Measurements from ENCODE around the gene DYNC2H1.

DYNC2H1 gene

GRCh38 chr11:103476874-103477273, 367.6 kb downstream of the DYNC2H1 start:
- Histone ChIP-seq H3K4me1 (ENCODE audit: insufficient read depth, low read length) (peaks cover 2% of the 10 kb centered on the region), H2AFZ (ENCODE audit: low read depth, low read length) (no peak overlapping the region), H3K27me3 (ENCODE audit: insufficient read depth, low read length) (no peaks in the 10 kb centered on the region), H3K36me3 (ENCODE audit: insufficient read depth, low read length) (no peaks in the 10 kb centered on the region), H3K9me3 (ENCODE audit: low read length) (no peaks in the 10 kb centered on the region), H3K4me3 (ENCODE audit: low read length) (no peak overlapping the region)

GRCh38 chr11:103480421-103480820, 371.2 kb downstream of the DYNC2H1 start:
- Histone ChIP-seq H2AFZ (ENCODE audit: low read depth, low read length) (no peak overlapping the region), H3K4me3 (ENCODE audit: low read length) (no peak overlapping the region), H3K9me3 (ENCODE audit: low read length) (no peaks in the 10 kb centered on the region), H3K36me3 (ENCODE audit: insufficient read depth, low read length) (no peaks in the 10 kb centered on the region), H3K4me1 (ENCODE audit: insufficient read depth, low read length) (peaks cover 2% of the 10 kb centered on the region), H3K27me3 (ENCODE audit: insufficient read depth, low read length) (no peaks in the 10 kb centered on the region)

GRCh38 chr11:103483996-103484395, 374.8 kb downstream of the DYNC2H1 start:
- Histone ChIP-seq H3K27me3 (ENCODE audit: insufficient read depth, low read length) (no peaks in the 10 kb centered on the region), H3K9me3 (ENCODE audit: low read length) (no peaks in the 10 kb centered on the region), H3K4me3 (ENCODE audit: low read length) (no peak overlapping the region)

GRCh38 chr11:103484545-103484944, 375.3 kb downstream of the DYNC2H1 start:
- Histone ChIP-seq H3K9me3 (ENCODE audit: low read length) (no peaks in the 10 kb centered on the region), H3K36me3 (ENCODE audit: insufficient read depth, low read length) (no peaks in the 10 kb centered on the region), H3K4me3 (ENCODE audit: low read length) (no peak overlapping the region), H3K4me1 (ENCODE audit: insufficient read depth, low read length) (peaks cover 2% of the 10 kb centered on the region), H3K27me3 (ENCODE audit: insufficient read depth, low read length) (no peaks in the 10 kb centered on the region), H2AFZ (ENCODE audit: low read depth, low read length) (no peak overlapping the region)

More at GRCh38 chr11:103483996-103484395, 374.8 kb downstream of the DYNC2H1 start:
- no peaks in the 10 kb centered on the region for H3K36me3 ChIP-seq (ENCODE audit: insufficient read depth, low read length)
- peaks cover 2% of the 10 kb centered on the region for H3K4me1 ChIP-seq (ENCODE audit: insufficient read depth, low read length)
- H2AFZ ChIP-seq (ENCODE audit: low read depth, low read length), result no peak overlapping the region

- no peak overlapping the region for H2AFZ ChIP-seq (ENCODE audit: low read depth, low read length)
- no peaks in the 10 kb centered on the region for H3K27me3 ChIP-seq (ENCODE audit: insufficient read depth, low read length)
- peaks cover 2% of the 10 kb centered on the region for H3K4me1 ChIP-seq (ENCODE audit: insufficient read depth, low read length)
- H3K36me3 ChIP-seq (ENCODE audit: insufficient read depth, low read length), result no peaks in the 10 kb centered on the region
- H3K4me3 ChIP-seq (ENCODE audit: low read length), result no peak overlapping the region
- no peaks in the 10 kb centered on the region for H3K9me3 ChIP-seq (ENCODE audit: low read length)
Measured at GRCh38 chr11:103486604-103487003, 377.4 kb downstream of the DYNC2H1 start.

DNA sequence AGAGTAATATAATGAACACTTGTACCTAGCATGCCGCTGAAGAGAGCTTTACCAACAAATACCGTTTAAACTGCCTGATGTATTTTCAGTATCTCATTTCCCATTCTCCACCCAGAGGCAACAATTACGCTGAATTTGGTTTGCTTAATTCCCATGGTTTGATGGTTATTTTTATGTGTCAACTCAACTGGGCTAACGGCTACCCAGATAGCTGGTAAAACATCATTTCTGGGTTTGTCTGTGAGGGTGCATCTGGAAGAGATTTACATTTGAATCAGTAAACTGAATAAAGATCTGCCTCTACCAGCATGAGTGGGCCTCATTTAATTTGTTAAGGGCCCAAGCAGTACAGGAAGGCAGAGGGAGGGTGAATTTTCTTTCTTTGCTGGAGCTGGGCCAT, 377.9 kb downstream of the DYNC2H1 start:
- Histone ChIP-seq H3K9me3 (ENCODE audit: low read length) (no peaks in the 10 kb centered on the region), H2AFZ (ENCODE audit: low read depth, low read length) (no peak overlapping the region), H3K36me3 (ENCODE audit: insufficient read depth, low read length) (no peaks in the 10 kb centered on the region), H3K4me3 (ENCODE audit: low read length) (no peak overlapping the region), H3K4me1 (ENCODE audit: insufficient read depth, low read length) (no peaks in the 10 kb centered on the region), H3K27me3 (ENCODE audit: insufficient read depth, low read length) (no peaks in the 10 kb centered on the region)

- Histone ChIP-seq H3K9me3 (ENCODE audit: low read length) (no peaks in the 10 kb centered on the region), H3K27me3 (ENCODE audit: insufficient read depth, low read length) (no peaks in the 10 kb centered on the region), H3K4me1 (ENCODE audit: insufficient read depth, low read length) (no peaks in the 10 kb centered on the region), H3K4me3 (ENCODE audit: low read length) (no peak overlapping the region), H2AFZ (ENCODE audit: low read depth, low read length) (no peak overlapping the region), H3K36me3 (ENCODE audit: insufficient read depth, low read length) (no peaks in the 10 kb centered on the region)
Measured at GRCh38 chr11:103488031-103488461, 378.8 kb downstream of the DYNC2H1 start.

DNA sequence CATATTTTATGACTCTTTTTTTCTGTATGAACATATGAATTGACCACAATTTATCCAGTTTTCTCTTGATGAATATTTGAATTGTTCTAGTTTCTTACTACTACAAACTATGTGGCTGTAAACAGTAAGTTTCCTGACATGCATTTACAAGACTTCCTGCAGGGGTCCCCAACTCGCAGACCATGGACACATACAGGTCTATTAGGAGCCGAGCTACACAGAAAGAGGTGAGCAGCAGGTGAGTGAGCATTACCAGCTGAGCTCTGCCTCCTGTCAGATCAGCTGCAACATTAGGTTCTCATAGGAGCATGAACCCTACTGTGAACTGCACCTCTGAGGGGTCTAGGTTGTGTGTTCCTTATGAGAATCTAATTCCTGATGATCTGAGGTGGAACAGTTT, 379.4 kb downstream of the DYNC2H1 start:
- H3K4me1 ChIP-seq (ENCODE audit: insufficient read depth, low read length), result no peaks in the 10 kb centered on the region
- H3K9me3 ChIP-seq (ENCODE audit: low read length), result no peaks in the 10 kb centered on the region
- no peaks in the 10 kb centered on the region for H3K36me3 ChIP-seq (ENCODE audit: insufficient read depth, low read length)
- H3K27me3 ChIP-seq (ENCODE audit: insufficient read depth, low read length), result no peaks in the 10 kb centered on the region
- no peak overlapping the region for H2AFZ ChIP-seq (ENCODE audit: low read depth, low read length)
- no peak overlapping the region for H3K4me3 ChIP-seq (ENCODE audit: low read length)

DNA sequence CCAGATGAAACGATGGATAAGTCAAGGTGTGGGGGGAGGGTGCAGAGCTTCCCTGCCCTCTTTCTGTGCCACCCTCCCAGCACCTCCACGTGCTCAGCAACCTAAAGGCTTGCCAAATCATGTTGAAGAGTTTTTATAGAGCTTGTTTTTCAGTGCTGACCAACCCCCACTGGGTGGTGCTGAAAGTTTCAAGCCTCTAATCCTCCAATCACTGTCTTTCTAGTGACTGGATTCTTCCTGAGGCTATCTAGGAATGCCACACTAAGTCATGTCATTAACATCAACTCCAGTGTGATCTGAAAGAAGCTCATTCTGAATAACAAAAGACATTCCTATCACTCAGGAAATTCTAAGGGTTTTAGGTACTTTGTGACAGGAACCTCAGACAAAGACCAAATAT, 382.6 kb downstream of the DYNC2H1 start:
- H3K36me3 ChIP-seq (ENCODE audit: insufficient read depth, low read length), result no peaks in the 10 kb centered on the region
- no peaks in the 10 kb centered on the region for H3K9me3 ChIP-seq (ENCODE audit: low read length)
- no peak overlapping the region for H2AFZ ChIP-seq (ENCODE audit: low read depth, low read length)
- no peak overlapping the region for H3K4me3 ChIP-seq (ENCODE audit: low read length)
- H3K4me1 ChIP-seq (ENCODE audit: insufficient read depth, low read length), result no peaks in the 10 kb centered on the region
- no peaks in the 10 kb centered on the region for H3K27me3 ChIP-seq (ENCODE audit: insufficient read depth, low read length)

GRCh38 chr11:103494491-103494890, 385.3 kb downstream of the DYNC2H1 start:
- no peak overlapping the region for H2AFZ ChIP-seq (ENCODE audit: low read depth, low read length)
- H3K9me3 ChIP-seq (ENCODE audit: low read length), result no peaks in the 10 kb centered on the region
- no peaks in the 10 kb centered on the region for H3K36me3 ChIP-seq (ENCODE audit: insufficient read depth, low read length)
- H3K4me1 ChIP-seq (ENCODE audit: insufficient read depth, low read length), result no peaks in the 10 kb centered on the region
- no peaks in the 10 kb centered on the region for H3K27me3 ChIP-seq (ENCODE audit: insufficient read depth, low read length)
- H3K4me3 ChIP-seq (ENCODE audit: low read length), result no peak overlapping the region

DNA sequence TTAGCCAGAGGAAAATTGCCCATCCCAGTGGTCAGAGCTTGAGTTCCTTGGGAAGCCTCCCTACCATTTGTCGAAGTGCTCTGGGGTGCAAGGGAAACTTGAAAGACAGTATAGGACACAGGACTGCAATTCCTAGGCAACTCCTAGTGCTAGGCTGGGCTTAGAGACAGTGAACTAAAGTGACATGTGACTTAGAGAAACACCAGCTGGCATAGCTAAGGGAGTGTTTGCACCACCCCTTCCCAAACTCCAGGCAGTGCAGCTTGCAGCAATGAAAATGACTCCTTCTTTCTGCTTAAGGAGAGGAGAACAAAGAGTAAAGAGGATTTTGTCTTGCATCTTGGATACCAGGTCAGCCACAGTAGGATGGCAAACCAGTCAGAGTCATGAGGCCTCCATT, 388.0 kb downstream of the DYNC2H1 start:
- H2AFZ ChIP-seq (ENCODE audit: low read depth, low read length), result no peak overlapping the region
- no peaks in the 10 kb centered on the region for H3K27me3 ChIP-seq (ENCODE audit: insufficient read depth, low read length)
- no peaks in the 10 kb centered on the region for H3K9me3 ChIP-seq (ENCODE audit: low read length)
- no peaks in the 10 kb centered on the region for H3K36me3 ChIP-seq (ENCODE audit: insufficient read depth, low read length)
- H3K4me3 ChIP-seq (ENCODE audit: low read length), result no peak overlapping the region
- no peaks in the 10 kb centered on the region for H3K4me1 ChIP-seq (ENCODE audit: insufficient read depth, low read length)

GRCh38 chr11:103499710-103500340, 390.6 kb downstream of the DYNC2H1 start:
- H2AFZ ChIP-seq (ENCODE audit: low read depth, low read length), result no peak overlapping the region
- H3K9me3 ChIP-seq (ENCODE audit: low read length), result no peaks in the 10 kb centered on the region
- no peaks in the 10 kb centered on the region for H3K27me3 ChIP-seq (ENCODE audit: insufficient read depth, low read length)
- H3K36me3 ChIP-seq (ENCODE audit: insufficient read depth, low read length), result no peaks in the 10 kb centered on the region
- no peaks in the 10 kb centered on the region for H3K4me1 ChIP-seq (ENCODE audit: insufficient read depth, low read length)
- H3K4me3 ChIP-seq (ENCODE audit: low read length), result no peak overlapping the region

DNA sequence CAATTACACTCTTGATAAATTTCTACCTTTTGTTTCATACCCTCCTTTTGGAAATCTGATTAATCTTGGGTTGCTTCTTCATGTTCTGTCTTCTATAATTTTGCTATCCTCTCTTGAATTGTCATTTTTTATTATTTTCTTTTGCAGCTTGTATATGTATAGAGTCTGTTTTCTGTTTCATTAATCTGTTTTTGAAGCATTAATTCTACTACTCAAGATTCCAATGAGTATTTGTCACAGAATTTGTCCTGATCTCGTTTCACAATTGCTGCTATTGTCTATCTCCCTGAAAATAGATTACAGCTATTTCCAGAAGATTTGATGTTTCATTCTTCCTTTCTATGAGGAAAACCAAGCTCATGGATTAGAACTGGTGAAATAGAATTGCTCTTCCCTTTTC, 406.1 kb downstream of the DYNC2H1 start:
- no peaks in the 10 kb centered on the region for H3K36me3 ChIP-seq (ENCODE audit: insufficient read depth, low read length)
- H3K9me3 ChIP-seq (ENCODE audit: low read length), result no peaks in the 10 kb centered on the region
- H2AFZ ChIP-seq (ENCODE audit: low read depth, low read length), result no peak overlapping the region
- no peaks in the 10 kb centered on the region for H3K27me3 ChIP-seq (ENCODE audit: insufficient read depth, low read length)
- no peak overlapping the region for H3K4me3 ChIP-seq (ENCODE audit: low read length)
- H3K4me1 ChIP-seq (ENCODE audit: insufficient read depth, low read length), result no peaks in the 10 kb centered on the region

DNA sequence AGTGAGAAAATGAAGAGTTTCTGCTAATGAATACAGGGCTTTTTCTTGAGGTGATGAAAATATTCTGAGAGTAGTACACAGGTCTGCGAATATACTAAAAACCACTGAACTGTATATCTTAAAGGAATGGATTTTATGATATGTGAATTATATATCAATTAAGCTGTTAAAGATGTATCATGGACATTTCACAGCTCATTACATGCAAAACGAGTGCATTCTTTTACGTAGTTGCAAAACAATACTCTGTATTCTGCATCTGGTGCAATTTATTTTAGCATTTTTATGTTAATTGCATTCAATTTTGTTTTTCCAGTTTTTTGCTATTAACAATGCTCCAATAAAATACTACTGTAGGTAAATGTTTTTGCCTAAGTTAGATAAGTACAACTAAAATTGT, 411.6 kb downstream of the DYNC2H1 start:
- Histone ChIP-seq H3K4me3 (ENCODE audit: low read length) (no peak overlapping the region), H2AFZ (ENCODE audit: low read depth, low read length) (no peak overlapping the region), H3K36me3 (ENCODE audit: insufficient read depth, low read length) (no peaks in the 10 kb centered on the region), H3K27me3 (ENCODE audit: insufficient read depth, low read length) (no peaks in the 10 kb centered on the region), H3K9me3 (ENCODE audit: low read length) (no peaks in the 10 kb centered on the region), H3K4me1 (ENCODE audit: insufficient read depth, low read length) (no peaks in the 10 kb centered on the region)

Measured in neuron (in vitro differentiated cells).